Measurements from ENCODE around the gene AKAP13.
"Not testable (repeated sequence)": the region's sequence is repeated elsewhere in the genome, so short reads cannot be mapped to it uniquely, and the experiment has no call there.

AKAP13 gene

GRCh38 chr15:85484923-85485322 lies 104.5 kb downstream of the AKAP13 start:
- not testable (repeated sequence) for DNase-seq

DNA sequence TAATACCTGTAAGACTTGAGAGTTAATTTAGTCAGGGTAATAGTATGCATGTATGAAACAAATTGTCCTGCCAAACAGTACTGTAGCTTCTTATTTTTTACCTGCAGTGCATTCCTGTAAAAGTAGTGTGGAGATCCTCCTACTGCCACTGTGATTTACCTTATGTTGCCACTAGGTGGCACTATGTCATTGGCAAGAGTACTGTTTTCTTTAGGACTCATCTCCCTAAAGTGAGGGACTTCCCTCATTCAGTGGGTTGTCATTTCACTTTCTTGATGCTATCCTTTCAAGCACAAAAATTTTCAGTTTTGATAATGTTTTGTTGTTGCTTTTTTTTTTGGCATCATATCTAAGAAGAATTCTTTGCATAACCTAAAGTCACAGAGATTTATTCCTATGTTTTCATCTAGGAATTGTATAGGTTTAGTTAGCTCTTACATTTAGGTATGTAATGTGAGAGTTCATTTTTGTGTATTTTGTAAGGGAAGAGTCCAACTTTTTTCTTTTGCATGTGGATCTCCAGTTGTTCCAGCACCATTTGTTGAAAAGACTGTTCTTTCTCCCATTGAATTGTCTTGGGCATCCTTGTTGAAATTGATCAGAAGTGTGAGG lies 105.7 kb downstream of the AKAP13 start:
- DNase-seq, result peak; percentile 77

GRCh38 chr15:85487796-85488195 lies 107.4 kb downstream of the AKAP13 start:
- not testable (repeated sequence) for DNase-seq

- no peak for DNase-seq
These were observed 108.6 kb downstream of the AKAP13 start for GRCh38 chr15:85488997-85489396.

DNA sequence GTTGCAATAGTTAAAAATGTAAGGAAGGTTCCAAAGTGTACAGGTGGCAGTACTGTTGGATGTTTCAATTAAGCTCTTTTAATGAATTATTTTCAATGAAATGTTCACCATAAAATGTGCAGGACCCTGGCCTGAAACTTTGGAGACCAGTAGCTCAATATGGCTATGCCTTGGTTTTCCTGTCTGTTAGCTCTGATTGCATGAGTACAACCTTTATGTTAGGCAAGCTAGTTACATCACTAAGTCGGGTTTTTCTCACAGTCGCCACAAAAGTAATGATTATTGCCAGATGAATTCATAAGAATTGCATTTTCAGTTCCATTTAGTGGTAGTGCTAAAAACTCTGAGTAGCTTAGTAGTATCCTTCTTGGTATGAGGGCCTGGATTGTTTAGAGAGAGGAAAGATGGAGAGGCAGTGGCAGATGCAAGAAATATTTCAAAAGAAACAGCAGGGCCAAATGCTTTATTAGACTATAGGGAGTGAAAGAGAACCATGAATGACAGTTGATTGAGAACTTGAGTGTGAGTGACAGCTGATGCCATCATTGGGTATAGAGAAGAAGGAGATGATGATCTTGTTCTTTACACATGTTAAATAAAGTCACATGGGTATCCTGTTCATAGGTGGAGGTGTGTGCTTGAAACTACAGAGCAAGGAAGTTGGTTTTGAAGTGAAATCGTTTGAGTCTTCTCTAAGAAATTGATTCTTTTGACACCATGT lies 109.5 kb downstream of the AKAP13 start:
- DNase-seq, result no peak

DNA sequence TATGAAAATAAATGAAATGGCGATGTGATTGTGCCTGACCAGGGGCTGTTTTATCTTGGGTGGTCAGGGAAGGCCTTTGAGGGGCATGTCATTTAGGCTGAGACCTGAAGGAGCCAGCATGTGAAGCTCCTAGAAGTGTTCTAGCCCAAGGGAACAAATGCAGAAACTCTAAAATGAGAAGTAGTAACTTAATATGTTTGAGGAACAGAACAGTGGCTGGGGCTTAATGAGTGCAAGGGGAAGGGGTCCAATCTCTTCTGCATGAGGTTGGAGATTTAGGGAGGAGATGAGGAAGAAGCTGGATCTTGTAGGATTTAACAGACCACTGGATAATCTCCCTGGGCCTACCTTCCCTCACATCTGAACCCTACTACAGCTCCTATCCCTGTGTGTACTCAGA lies 110.5 kb downstream of the AKAP13 start:
- no peak for DNase-seq

GRCh38 chr15:85491691-85492090 lies 111.3 kb downstream of the AKAP13 start:
- DNase-seq, result no peak

- DNase-seq, result no peak
These were observed 112.0 kb downstream of the AKAP13 start for GRCh38 chr15:85492406-85492805.

- DNase-seq, result no peak
These were observed 112.9 kb downstream of the AKAP13 start for GRCh38 chr15:85493260-85493659.

- peak; percentile 68 for DNase-seq
These were observed 113.8 kb downstream of the AKAP13 start for GRCh38 chr15:85494048-85494777.

DNA sequence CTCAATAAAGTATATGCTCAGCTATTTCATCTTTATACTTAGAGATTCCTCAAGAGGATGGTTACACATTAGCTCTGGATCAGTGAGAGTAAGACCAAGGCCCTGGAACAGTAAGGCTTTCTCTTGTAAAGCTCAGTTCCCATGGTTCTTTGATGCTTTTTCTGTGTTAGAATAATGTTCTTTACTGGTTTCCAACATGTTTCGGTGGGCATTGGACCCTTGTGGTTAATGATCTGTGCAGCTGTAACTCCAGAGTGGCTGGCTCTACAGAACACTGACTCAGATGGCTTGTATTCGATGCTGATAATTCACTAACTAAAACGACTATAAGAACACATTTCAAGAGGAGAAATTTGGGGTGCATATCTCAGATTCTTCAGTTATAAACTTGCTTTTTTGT lies 114.7 kb downstream of the AKAP13 start:
- no peak for DNase-seq

DNA sequence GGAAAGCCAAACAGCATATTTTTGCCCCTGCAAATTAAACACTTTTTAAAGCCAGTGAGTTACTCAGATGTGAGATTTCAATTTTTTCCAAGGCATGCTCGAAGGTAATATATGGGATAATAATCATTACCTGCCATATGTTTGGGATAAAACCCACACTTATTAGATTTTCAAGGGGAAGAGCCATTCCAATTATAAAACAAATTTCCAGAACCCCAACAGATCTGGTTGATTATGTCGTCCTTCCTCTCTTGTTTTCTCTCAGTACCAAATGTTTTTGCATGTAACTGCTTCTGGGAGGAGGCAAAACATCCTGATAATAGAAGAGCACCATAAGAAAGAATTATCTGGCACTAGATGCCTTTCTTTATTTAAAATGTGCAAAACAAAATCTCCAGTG lies 115.1 kb downstream of the AKAP13 start:
- DNase-seq, result no peak

DNA sequence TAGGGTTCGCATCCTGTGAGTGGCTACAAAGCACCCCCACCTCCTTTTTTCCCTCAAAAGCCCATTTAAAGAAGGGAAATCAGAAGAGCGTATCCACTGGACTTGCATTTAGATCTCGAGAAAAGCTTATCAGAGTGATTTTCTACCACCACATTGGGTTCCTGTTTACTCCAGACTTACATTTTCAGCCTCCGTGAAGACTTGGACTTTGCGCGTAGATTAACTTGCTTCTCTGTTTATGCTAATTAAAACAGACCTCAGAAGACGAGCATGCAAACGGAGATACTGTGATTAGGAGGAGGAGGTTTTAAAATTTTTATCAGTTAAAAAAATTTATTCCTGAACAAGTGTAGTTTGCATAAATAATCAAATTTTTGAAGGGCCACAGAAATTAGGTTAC lies 115.7 kb downstream of the AKAP13 start:
- DNase-seq, result no peak

DNA sequence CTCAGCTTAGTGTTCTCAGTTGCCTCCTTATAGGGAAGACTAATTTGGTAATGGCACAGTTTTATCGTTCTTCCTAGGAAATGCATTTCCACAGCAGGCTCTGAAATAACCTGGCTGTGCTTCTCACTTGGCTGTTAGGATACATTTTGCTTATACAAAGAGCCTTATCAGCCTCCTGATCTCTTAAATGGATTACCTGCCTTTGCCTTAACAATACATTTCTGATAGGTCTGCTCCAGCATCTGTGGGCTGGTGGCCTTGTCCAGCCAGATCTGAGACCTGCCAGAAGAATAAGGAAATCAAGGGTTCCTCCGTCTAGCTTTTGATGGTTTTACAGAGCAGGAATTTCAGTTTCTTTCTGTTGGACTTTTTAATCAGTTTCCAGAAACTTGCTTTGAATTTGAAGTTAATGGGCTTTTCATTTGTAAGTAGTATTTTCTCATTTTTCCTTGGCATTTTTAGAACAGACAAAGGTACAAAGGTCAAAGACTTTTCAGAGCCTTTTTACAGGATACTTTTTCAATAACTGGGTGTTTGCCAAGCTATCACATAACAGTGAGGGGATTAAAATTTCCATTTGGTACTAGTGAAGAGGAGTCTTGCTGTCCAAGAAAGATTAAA lies 116.3 kb downstream of the AKAP13 start:
- DNase-seq, result no peak

DNA sequence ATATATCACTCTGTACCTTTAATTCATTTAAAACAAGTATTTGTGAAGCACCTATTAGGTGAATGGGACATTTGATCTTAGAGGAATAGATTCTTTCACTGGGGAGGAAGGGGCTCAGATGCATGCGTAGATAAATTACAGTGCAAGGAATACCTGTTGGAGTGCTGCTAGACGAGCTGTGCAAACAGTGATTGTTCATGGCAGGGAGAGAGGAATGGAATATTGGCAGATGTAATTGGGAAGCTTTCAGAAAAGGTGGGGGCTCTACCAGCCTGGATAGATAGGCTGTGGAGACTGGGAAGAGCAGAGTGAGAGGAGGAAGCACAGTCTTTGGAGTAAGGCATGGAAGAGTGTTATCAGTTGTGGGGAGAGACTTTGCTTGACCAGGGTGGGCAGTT lies 116.8 kb downstream of the AKAP13 start:
- DNase-seq, result no peak

DNA sequence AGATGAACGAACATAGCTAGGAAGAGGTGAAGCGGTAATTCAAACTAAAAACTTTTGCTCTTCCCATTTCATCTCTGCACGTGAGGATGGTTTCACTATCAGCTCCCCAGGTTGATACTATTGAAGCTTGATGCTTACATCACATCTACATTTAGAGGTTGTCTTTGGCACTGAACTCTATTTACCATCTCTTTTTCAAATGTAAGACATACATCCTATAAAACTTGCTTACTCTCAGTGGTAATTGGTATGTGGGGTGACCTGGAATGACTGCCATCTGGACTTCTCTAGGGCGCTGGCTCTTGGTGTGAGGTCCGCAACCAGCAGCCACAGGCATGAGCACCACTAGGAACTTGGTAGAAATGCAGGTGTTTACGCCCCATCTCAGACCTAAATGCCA lies 118.1 kb downstream of the AKAP13 start:
- no peak for DNase-seq

GRCh38 chr15:85499371-85499887 lies 119.0 kb downstream of the AKAP13 start:
- no peak for DNase-seq

GRCh38 chr15:85500060-85500708 lies 119.8 kb downstream of the AKAP13 start:
- no peak for DNase-seq

DNA sequence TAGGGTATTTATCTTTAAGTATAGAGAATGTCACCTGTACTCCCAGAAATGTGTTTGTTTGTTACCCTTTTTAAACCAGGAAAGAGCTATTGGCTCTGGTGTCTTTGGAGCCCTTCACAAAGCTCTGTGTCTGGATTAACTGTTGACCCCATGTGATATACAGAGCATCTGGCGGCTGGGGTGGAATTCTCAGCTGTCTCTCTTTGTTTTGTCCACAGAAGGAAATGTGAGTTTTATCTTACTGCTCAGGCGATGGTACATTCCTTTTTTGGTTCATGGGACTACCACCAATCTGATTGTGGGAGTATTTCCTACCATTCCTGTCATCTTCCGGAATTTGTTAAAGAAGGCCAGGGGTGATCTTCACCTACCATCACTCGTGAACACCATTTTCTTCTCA lies 120.3 kb downstream of the AKAP13 start:
- no peak for DNase-seq

GRCh38 chr15:85501574-85501973 lies 121.2 kb downstream of the AKAP13 start:
- no peak for DNase-seq

DNA sequence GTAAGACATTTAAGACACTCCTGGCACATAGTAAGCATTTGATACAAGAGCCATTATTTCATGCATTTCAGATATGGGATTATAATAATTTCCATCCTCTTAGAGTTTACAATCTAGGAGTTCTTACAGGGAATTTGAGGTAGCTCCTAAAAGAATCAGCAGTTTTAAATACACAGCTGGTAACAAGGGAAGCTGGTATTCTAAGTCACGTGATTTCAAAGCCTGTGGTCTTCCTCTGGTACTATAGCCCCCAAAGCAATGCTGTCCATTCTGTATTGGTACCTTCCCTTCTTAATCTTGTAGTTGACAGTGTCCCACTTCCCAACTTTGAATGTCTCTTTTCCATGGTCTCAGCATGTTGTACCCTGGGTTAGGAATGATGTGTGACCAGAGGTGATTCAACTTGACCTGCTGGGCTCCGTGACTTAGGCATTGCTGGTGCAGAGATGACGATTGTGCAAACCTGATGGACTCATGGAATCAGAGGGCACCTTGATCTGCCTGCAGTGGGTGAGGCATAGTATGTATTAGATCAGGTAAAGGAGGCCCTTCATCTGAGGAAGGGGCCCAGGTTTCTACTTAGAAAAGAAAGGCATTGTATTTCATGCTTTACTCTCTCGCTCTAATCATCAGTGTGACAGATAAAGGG lies 122.9 kb downstream of the AKAP13 start:
- DNase-seq, result no peak

Data from islet precursor cell (in vitro differentiated cells).